Fibroblast of villous mesenchyme (primary cell): ENCODE data around the gene RSBN1L. TPM values are rescaled to one million over a fixed set of nuclear protein-coding genes. Genes with fewer than 3 reads are reported as not detected.
A peak's percentile ranks its signal among the peaks of the same experiment; 100 is the strongest.

Experiments
- DNase-seq: peaks from one replicate; pipeline ENCODE4 v3.0.0-alpha.2; 2010; ENCODE audit warnings: low read depth
- H3K4me3 ChIP-seq: 2 replicates; pipeline ENCODE4 v1.5.1; 2011; ENCODE audit warnings: low read depth, mild to moderate bottlenecking, low read length
- total RNA-seq: library from RNA; depleted of rRNA; stranded (reverse); fragments of >200 nt; gene quantifications from 2 replicates; pipeline ENCODE4 v1.2.3, GENCODE V29; 2012
- TF ChIP-seq, protein P1 (sequence below): IDR thresholded peaks from 2 replicates; pipeline ENCODE4 v1.5.1; 2012; ENCODE audit warnings: low read depth, mild to moderate bottlenecking, low read length; ENCODE audit not compliant: insufficient read depth

The RSBN1L gene
- total RNA-seq, 1 donor, result 25.0 TPM

DNA sequence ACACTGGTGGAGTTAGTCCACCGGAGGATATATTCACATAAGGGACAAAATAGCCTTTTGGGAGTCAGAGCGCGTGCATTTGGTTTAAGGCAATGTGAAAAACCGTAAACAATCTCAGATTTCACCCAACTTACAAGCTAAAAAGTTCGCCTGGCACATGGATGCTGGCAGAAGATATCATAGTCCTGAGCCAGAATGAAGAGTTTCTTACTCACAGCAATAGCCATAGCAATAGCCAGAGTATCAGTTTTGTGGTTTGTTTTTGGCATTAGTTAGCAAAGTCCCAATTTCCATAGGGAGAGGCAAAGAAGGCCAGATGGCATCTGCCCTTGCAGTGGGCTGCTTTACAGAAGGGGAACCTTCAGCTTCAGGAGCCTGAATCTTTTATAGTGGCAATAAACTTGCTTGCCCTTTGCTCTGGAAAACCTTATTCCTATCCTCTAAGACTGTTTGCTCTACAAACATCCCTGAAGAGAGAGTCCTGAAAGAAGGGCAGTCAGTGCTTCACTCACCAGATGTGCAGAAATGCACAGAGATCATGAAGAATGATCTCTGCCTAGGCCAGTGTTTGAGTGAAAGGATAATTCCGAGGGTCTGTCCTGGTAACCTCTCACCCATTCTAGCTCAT lies 28.7 kb upstream of the RSBN1L start:
- DNase-seq, result no peak
- TF ChIP-seq, protein P1, sequence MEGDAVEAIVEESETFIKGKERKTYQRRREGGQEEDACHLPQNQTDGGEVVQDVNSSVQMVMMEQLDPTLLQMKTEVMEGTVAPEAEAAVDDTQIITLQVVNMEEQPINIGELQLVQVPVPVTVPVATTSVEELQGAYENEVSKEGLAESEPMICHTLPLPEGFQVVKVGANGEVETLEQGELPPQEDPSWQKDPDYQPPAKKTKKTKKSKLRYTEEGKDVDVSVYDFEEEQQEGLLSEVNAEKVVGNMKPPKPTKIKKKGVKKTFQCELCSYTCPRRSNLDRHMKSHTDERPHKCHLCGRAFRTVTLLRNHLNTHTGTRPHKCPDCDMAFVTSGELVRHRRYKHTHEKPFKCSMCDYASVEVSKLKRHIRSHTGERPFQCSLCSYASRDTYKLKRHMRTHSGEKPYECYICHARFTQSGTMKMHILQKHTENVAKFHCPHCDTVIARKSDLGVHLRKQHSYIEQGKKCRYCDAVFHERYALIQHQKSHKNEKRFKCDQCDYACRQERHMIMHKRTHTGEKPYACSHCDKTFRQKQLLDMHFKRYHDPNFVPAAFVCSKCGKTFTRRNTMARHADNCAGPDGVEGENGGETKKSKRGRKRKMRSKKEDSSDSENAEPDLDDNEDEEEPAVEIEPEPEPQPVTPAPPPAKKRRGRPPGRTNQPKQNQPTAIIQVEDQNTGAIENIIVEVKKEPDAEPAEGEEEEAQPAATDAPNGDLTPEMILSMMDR, result no peak
- no peak overlapping the region for H3K4me3 ChIP-seq

- TF ChIP-seq, protein P1, result no peak
- no peak overlapping the region for H3K4me3 ChIP-seq
- DNase-seq, result no peak
Measured at GRCh38 chr7:77674878-77675277, 21.4 kb upstream of the RSBN1L start.

DNA sequence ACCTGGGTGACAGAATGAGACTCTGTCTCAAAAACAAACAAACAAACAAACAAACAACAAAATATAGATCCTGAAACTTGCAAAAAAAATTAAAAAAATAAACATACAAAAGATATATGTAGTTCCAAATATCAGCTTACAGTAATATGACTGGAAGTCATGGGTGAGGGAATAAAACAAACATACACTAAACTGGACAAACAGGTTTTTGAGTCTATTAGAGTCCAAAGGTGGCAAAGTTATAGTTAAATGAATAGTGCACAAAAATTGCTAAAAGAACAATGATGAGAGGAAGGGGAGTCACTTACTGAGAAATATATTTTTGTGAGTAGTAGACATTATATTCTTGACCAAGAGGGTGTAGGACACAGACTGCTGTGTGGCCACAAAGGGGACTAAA lies 16.7 kb upstream of the RSBN1L start:
- H3K4me3 ChIP-seq, result no peak overlapping the region
- TF ChIP-seq, protein P1, result no peak
- DNase-seq, result no peak

DNA sequence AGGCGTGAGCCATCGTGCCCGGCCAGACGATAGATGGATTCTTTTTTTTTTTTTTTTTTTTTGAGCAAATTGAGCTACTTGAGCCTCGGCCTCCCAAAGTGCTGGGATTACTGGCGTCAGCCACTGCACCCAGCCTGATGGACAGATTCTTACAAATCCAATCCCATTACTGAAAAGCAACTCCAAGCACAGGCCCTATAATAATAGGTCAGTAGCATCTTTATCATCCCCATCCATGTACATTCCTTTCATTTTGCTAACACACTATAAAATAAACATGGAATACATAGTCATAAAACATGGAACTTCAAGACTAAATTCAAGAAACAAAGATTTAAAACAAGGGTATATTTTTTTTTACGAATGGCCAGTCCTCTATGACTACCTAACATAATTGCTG lies 16.0 kb upstream of the RSBN1L start:
- TF ChIP-seq, protein P1, result no peak
- no peak for DNase-seq
- H3K4me3 ChIP-seq, result no peak overlapping the region

DNA sequence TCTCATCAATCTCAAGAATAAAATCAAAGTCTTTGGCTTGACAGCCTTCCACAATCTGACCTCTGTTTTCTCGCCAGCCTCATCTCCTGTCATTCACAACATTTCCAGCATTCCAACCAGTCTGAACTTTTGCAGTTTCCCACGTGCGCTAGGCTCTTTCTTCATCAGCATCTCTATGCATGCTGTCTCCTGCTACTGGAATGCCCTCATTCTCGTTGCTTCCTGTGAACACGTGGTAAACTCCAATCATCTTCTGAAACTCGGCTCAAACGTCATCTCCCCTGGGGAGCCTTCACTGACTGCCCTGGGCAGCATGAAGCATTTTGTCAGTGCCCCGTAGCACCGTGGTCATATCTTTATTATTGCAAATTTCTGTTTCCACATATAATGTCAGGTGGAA lies 12.2 kb upstream of the RSBN1L start:
- H3K4me3 ChIP-seq, result no peak overlapping the region
- peak; percentile 71 for DNase-seq
- TF ChIP-seq, protein P1, result no peak

DNA sequence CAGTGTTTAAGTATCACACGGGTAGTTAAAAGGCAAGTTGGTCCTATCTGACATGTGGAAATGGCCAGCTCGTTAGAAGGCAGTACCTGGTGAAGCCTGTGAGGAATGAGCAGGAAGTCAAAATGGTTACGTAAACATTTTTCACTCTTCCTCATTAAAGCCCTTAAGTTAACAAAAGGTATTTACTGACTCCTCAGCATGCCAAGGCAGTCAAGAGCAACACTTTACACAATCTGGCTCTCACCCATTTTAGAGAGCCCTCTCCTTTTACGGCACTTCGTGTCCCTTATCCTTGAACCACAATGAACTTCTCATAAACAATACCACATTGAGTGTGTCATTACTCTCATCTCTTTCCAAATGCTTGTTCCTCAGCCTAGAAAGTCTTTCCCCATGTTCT lies 11.0 kb upstream of the RSBN1L start:
- peak; percentile 53 for DNase-seq
- TF ChIP-seq, protein P1, result no peak
- H3K4me3 ChIP-seq, result no peak overlapping the region
